Effector memory CD8-positive, alpha-beta T cell (primary cell): ENCODE measurements around the gene ADAMTSL2.

ENCODE experiments used
- ATAC-seq: fragments of 150-1000 bp; cut with Tn5 transposase; replicated peaks from 2 replicates; pipeline ENCODE4 v1.10.0; 2021; ENCODE audit warnings: mild to moderate bottlenecking, moderate library complexity
- DNase-seq, 3 experiments: peaks; one replicate each; pipeline ENCODE4 v3.0.0; 2021
- H3K27ac Mint-ChIP-seq, 2 donors: one replicate each; pipeline ENCODE4 v1.8.0; 2022; ENCODE audit warnings: mild to moderate bottlenecking in 2 of 2, mixed read lengths in 2 of 2, moderate library complexity in 2 of 2
- H3K27me3 Mint-ChIP-seq, 2 donors: one replicate each; pipeline ENCODE4 v1.8.0; 2022; ENCODE audit warnings: mixed read lengths in 2 of 2
- H3K36me3 Mint-ChIP-seq: one replicate; pipeline ENCODE4 v1.8.0; 2022; ENCODE audit warnings: mild to moderate bottlenecking, moderate library complexity, mixed read lengths; ENCODE audit not compliant: insufficient read depth
- H3K4me1 Mint-ChIP-seq, 2 donors: one replicate each; pipeline ENCODE4 v1.8.0; 2022; ENCODE audit warnings: low read depth in 2 of 2, mixed read lengths in 2 of 2
- H3K4me3 Mint-ChIP-seq, 2 donors: one replicate each; pipeline ENCODE4 v1.8.0; 2022; ENCODE audit warnings: mild to moderate bottlenecking in 2 of 2, mixed read lengths in 2 of 2, moderate library complexity in 2 of 2
- H3K9me3 Mint-ChIP-seq, 2 donors: one replicate each; pipeline ENCODE4 v1.8.0; 2022; ENCODE audit warnings: mixed read lengths in 2 of 2

ADAMTSL2 gene

GRCh38 chr9:133518200-133518599 lies 16.3 kb upstream of the ADAMTSL2 start:
- H3K9me3 Mint-ChIP-seq, result no peaks in the 10 kb centered on the region
- ATAC-seq (no peak), DNase-seq (no peak)
- H3K4me3 Mint-ChIP-seq, result no peak overlapping the region
- H3K27me3 Mint-ChIP-seq, result peaks cover 14 to 22% of the 10 kb centered on the region in 2 donors
- no peak overlapping the region for H3K27ac Mint-ChIP-seq
- no peaks in the 10 kb centered on the region for H3K36me3 Mint-ChIP-seq
- no peaks in the 10 kb centered on the region for H3K4me1 Mint-ChIP-seq

- Mint-ChIP-seq H3K9me3 (no peaks in the 10 kb centered on the region), H3K4me3 (no peak overlapping the region), H3K27ac (no peak overlapping the region), H3K4me1 (no peaks in the 10 kb centered on the region), H3K36me3 (no peaks in the 10 kb centered on the region), H3K27me3 (peaks cover 16 to 22% of the 10 kb centered on the region in 2 donors)
- DNase-seq (no peak), ATAC-seq (no peak)
These were observed 15.6 kb upstream of the ADAMTSL2 start for GRCh38 chr9:133518706-133519449.

GRCh38 chr9:133519693-133520092 lies 14.8 kb upstream of the ADAMTSL2 start:
- H3K36me3 Mint-ChIP-seq, result no peaks in the 10 kb centered on the region
- DNase-seq (no peak), ATAC-seq (no peak)
- H3K27me3 Mint-ChIP-seq, result peaks cover 16 to 22% of the 10 kb centered on the region in 2 donors
- no peaks in the 10 kb centered on the region for H3K4me1 Mint-ChIP-seq
- H3K27ac Mint-ChIP-seq, result no peak overlapping the region
- H3K9me3 Mint-ChIP-seq, result no peaks in the 10 kb centered on the region
- no peak overlapping the region for H3K4me3 Mint-ChIP-seq

GRCh38 chr9:133520121-133520835 lies 14.2 kb upstream of the ADAMTSL2 start:
- Mint-ChIP-seq H3K27ac (no peak overlapping the region), H3K9me3 (no peaks in the 10 kb centered on the region), H3K4me3 (no peak overlapping the region), H3K4me1 (no peaks in the 10 kb centered on the region), H3K36me3 (no peaks in the 10 kb centered on the region), H3K27me3 (peaks cover 16 to 22% of the 10 kb centered on the region in 2 donors)
- ATAC-seq (no peak), DNase-seq (no peak)

- no peaks in the 10 kb centered on the region for H3K9me3 Mint-ChIP-seq
- H3K27ac Mint-ChIP-seq, result no peak overlapping the region
- peaks cover 17 to 28% of the 10 kb centered on the region in 2 donors for H3K27me3 Mint-ChIP-seq
- no peak overlapping the region for H3K4me3 Mint-ChIP-seq
- ATAC-seq (no peak), DNase-seq (no peak)
- H3K36me3 Mint-ChIP-seq, result no peaks in the 10 kb centered on the region
- no peaks in the 10 kb centered on the region for H3K4me1 Mint-ChIP-seq
These were observed 13.1 kb upstream of the ADAMTSL2 start for GRCh38 chr9:133521122-133522072.

- Mint-ChIP-seq H3K4me1 (no peaks in the 10 kb centered on the region), H3K36me3 (no peaks in the 10 kb centered on the region)
These were observed 12.2 kb upstream of the ADAMTSL2 start for GRCh38 chr9:133522073-133522910.

GRCh38 chr9:133523106-133523505 lies 11.4 kb upstream of the ADAMTSL2 start:
- ATAC-seq (no peak), DNase-seq (no peak)
- H3K27ac Mint-ChIP-seq, result no peak overlapping the region
- no peaks in the 10 kb centered on the region for H3K9me3 Mint-ChIP-seq
- peaks cover 19 to 40% of the 10 kb centered on the region in 2 donors for H3K27me3 Mint-ChIP-seq
- H3K4me1 Mint-ChIP-seq, result no peaks in the 10 kb centered on the region
- no peak overlapping the region for H3K4me3 Mint-ChIP-seq
- H3K36me3 Mint-ChIP-seq, result no peaks in the 10 kb centered on the region

More at GRCh38 chr9:133522073-133522910, 12.2 kb upstream of the ADAMTSL2 start:
- DNase-seq, result no peak
- H3K27me3 Mint-ChIP-seq, result peaks cover 21 to 36% of the 10 kb centered on the region in 2 donors
- no peaks in the 10 kb centered on the region for H3K9me3 Mint-ChIP-seq
- no peak for ATAC-seq
- no peak overlapping the region for H3K27ac Mint-ChIP-seq
- no peak overlapping the region for H3K4me3 Mint-ChIP-seq

GRCh38 chr9:133524146-133524545 lies 10.4 kb upstream of the ADAMTSL2 start:
- Mint-ChIP-seq H3K4me1 (no peaks in the 10 kb centered on the region), H3K36me3 (no peaks in the 10 kb centered on the region), H3K27ac (no peak overlapping the region), H3K27me3 (peaks cover 16 to 40% of the 10 kb centered on the region in 2 donors), H3K9me3 (no peaks in the 10 kb centered on the region), H3K4me3 (no peak overlapping the region)
- ATAC-seq (no peak), DNase-seq (no peak)

GRCh38 chr9:133524679-133525228 lies 9.8 kb upstream of the ADAMTSL2 start, which contains the start of gene MYMK:
Gene MYMK, minus strand, starts transcription at chr9:133524959. Its CDS starts 115 bp downstream, at chr9:133524844.
- Mint-ChIP-seq H3K27me3 (peaks cover 21 to 40% of the 10 kb centered on the region in 2 donors), H3K9me3 (no peaks in the 10 kb centered on the region), H3K27ac (no peak within 1 kb of the TSS), H3K4me1 (no peaks in the 10 kb centered on the region), H3K4me3 (no peak within 1 kb of the TSS), H3K36me3 (no peaks in the 10 kb centered on the region)
- no peak for DNase-seq
- no peak for ATAC-seq

GRCh38 chr9:133525677-133526076 lies 8.8 kb upstream of the ADAMTSL2 start:
- Mint-ChIP-seq H3K4me1 (no peaks in the 10 kb centered on the region), H3K27me3 (peaks cover 26 to 48% of the 10 kb centered on the region in 2 donors), H3K9me3 (no peaks in the 10 kb centered on the region), H3K36me3 (no peaks in the 10 kb centered on the region), H3K4me3 (no peak overlapping the region), H3K27ac (no peak overlapping the region)
- no peak for DNase-seq
- ATAC-seq, result no peak

GRCh38 chr9:133526721-133527321 lies 7.7 kb upstream of the ADAMTSL2 start:
- H3K4me3 Mint-ChIP-seq, result no peak overlapping the region
- no peaks in the 10 kb centered on the region for H3K4me1 Mint-ChIP-seq
- no peaks in the 10 kb centered on the region for H3K36me3 Mint-ChIP-seq
- DNase-seq (no peak), ATAC-seq (no peak)
- H3K27me3 Mint-ChIP-seq, result peaks cover 26 to 58% of the 10 kb centered on the region in 2 donors
- no peaks in the 10 kb centered on the region for H3K9me3 Mint-ChIP-seq
- no peak overlapping the region for H3K27ac Mint-ChIP-seq

- H3K4me1 Mint-ChIP-seq, result no peaks in the 10 kb centered on the region
- peaks cover 31 to 64% of the 10 kb centered on the region in 2 donors for H3K27me3 Mint-ChIP-seq
These were observed 7.0 kb upstream of the ADAMTSL2 start for GRCh38 chr9:133527444-133527920.

More at GRCh38 chr9:133527444-133527920, 7.0 kb upstream of the ADAMTSL2 start:
- no peaks in the 10 kb centered on the region for H3K36me3 Mint-ChIP-seq
- no peak overlapping the region for H3K27ac Mint-ChIP-seq
- no peak for ATAC-seq
- H3K4me3 Mint-ChIP-seq, result no peak overlapping the region
- H3K9me3 Mint-ChIP-seq, result no peaks in the 10 kb centered on the region
- no peak for DNase-seq
